IMR-90 (cell line): ENCODE data around the gene NUP210. TPM values are rescaled to one million over a fixed set of nuclear protein-coding genes. Genes with fewer than 3 reads are reported as not detected.

Source experiments
- ATAC-seq: fragments of 200-7000 bp; cut with Tn5 transposase; 2 replicates; pipeline ENCODE4 v1.9.1; 2020; ENCODE audit warnings: low read depth, mild to moderate bottlenecking, moderate library complexity
- BruUV-seq: library from RNA; stranded (reverse); fragments of 400-500 nt; replicated peaks from 2 replicates; lab custom pipeline; 2021; lab: Mats Ljungman, UMichigan
- CTCF ChIA-PET: fragments of 300-600 bp; formaldehyde crosslinking; extraction: SDS; loops from one replicate; lab custom pipeline; 2021; ENCODE audit warnings: antibody characterized with exemption; lab: Yijun Ruan, JAX
- POLR2A ChIA-PET: fragments of 300-600 bp; sonication (Branson Sonifier 250); formaldehyde crosslinking; loops from one replicate; lab custom pipeline; 2022; ENCODE audit warnings: antibody characterized with exemption; ENCODE audit not compliant: unreplicated experiment; lab: Charles Lee
- DNase-seq: peaks from one replicate; pipeline ENCODE4 v3.0.0; 2013
- H2AFZ ChIP-seq: replicated peaks from 2 replicates; pipeline ENCODE3; 2013; ENCODE audit warnings: low read length, mild to moderate bottlenecking; ENCODE audit not compliant: poor library complexity
- H2AK5ac ChIP-seq: 2 replicates; pipeline ENCODE4 v1.6.1; 2013; ENCODE audit warnings: low read depth, low read length, inconsistent platforms
- H2AK9ac ChIP-seq: replicated peaks from 2 replicates; pipeline ENCODE3; 2013; ENCODE audit warnings: mild to moderate bottlenecking, low read depth, low read length, moderate library complexity; ENCODE audit not compliant: poor library complexity
- H2BK120ac ChIP-seq: 2 replicates; pipeline ENCODE4 v1.6.1; 2013; ENCODE audit warnings: low read depth, low read length, inconsistent platforms
- H2BK15ac ChIP-seq: 3 replicates; pipeline ENCODE4 v1.6.1; 2013; ENCODE audit warnings: low read depth, low read length, inconsistent platforms
- H2BK20ac ChIP-seq: 2 replicates; pipeline ENCODE4 v1.6.1; 2013; ENCODE audit warnings: low read depth, mild to moderate bottlenecking, inconsistent platforms, low read length, moderate library complexity
- H2BK5ac ChIP-seq: 2 replicates; pipeline ENCODE4 v1.6.1; 2013; ENCODE audit warnings: mild to moderate bottlenecking, low read depth, low read length, inconsistent platforms; ENCODE audit not compliant: poor library complexity, severe bottlenecking
- H3K14ac ChIP-seq: replicated peaks from 2 replicates; pipeline ENCODE4 v1.6.1; 2013; ENCODE audit warnings: low read depth, low read length, inconsistent platforms
- H3K18ac ChIP-seq: 2 replicates; pipeline ENCODE4 v1.6.1; 2013; ENCODE audit warnings: low read depth, low read length, control low read depth
- H3K23ac ChIP-seq: 2 replicates; pipeline ENCODE4 v1.6.1; 2013; ENCODE audit warnings: low read depth, low read length, inconsistent platforms
- H3K27ac ChIP-seq: 2 replicates; pipeline ENCODE4 v1.5.1; 2013; ENCODE audit warnings: mild to moderate bottlenecking, control low read depth, low read length; ENCODE audit not compliant: insufficient read depth
- H3K27me3 ChIP-seq: 2 replicates; pipeline ENCODE4 v1.6.1; 2013; ENCODE audit warnings: low read length; ENCODE audit not compliant: control insufficient read depth, insufficient read depth
- H3K36me3 ChIP-seq: 2 replicates; pipeline ENCODE4 v1.6.1; 2013; ENCODE audit warnings: low read length, mixed read lengths; ENCODE audit not compliant: control insufficient read depth, insufficient read depth
- H3K4ac ChIP-seq: 2 replicates; pipeline ENCODE4 v1.6.1; 2013; ENCODE audit warnings: low read depth, low read length, inconsistent platforms
- H3K4me1 ChIP-seq: 2 replicates; pipeline ENCODE4 v1.6.1; 2013; ENCODE audit warnings: low read length, mixed read lengths; ENCODE audit not compliant: control insufficient read depth, insufficient read depth
- H3K4me2 ChIP-seq: 2 replicates; pipeline ENCODE4 v1.6.1; 2013; ENCODE audit warnings: low read depth, mild to moderate bottlenecking, control low read depth, low read length, moderate library complexity
- H3K4me3 ChIP-seq: 2 replicates; pipeline ENCODE4 v1.5.1; 2013; ENCODE audit warnings: low read depth, mild to moderate bottlenecking, control low read depth, low read length, moderate library complexity; ENCODE audit not compliant: insufficient read depth
- H3K56ac ChIP-seq: 2 replicates; pipeline ENCODE4 v1.6.1; 2013; ENCODE audit warnings: low read length, inconsistent platforms; ENCODE audit not compliant: insufficient read depth; ENCODE audit errors: extremely low read depth
- H3K79me1 ChIP-seq, 2 experiments: 2 replicates each; pipeline ENCODE4 v1.6.1; 2013; ENCODE audit warnings: low read length in 2 of 2, inconsistent platforms in 1 of 2, low read depth in 1 of 2
- H3K9ac ChIP-seq: 2 replicates; pipeline ENCODE4 v1.6.1; 2013; ENCODE audit warnings: low read depth, low read length, control low read depth
- H3K9me1 ChIP-seq: 2 replicates; pipeline ENCODE4 v1.6.1; 2013; ENCODE audit warnings: low read length, inconsistent platforms; ENCODE audit not compliant: insufficient read depth
- H3K9me3 ChIP-seq: 2 replicates; pipeline ENCODE4 v1.6.1; 2013; ENCODE audit warnings: low read length; ENCODE audit not compliant: control insufficient read depth, insufficient read depth
- H4K20me1 ChIP-seq: 2 replicates; pipeline ENCODE4 v1.6.1; 2013; ENCODE audit warnings: low read length, inconsistent platforms; ENCODE audit not compliant: insufficient read depth
- H4K5ac ChIP-seq: 2 replicates; pipeline ENCODE4 v1.6.1; 2013; ENCODE audit warnings: mild to moderate bottlenecking, low read depth, low read length, control low read depth
- H4K8ac ChIP-seq, 2 experiments: 2 replicates each; pipeline ENCODE4 v1.6.1; 2013; ENCODE audit warnings: low read depth in 2 of 2, low read length in 2 of 2, control low read depth in 1 of 2, inconsistent platforms in 1 of 2
- H4K91ac ChIP-seq: 2 replicates; pipeline ENCODE4 v1.6.1; 2013; ENCODE audit warnings: low read depth, low read length, inconsistent platforms; ENCODE audit not compliant: insufficient read depth
- BHLHE40 ChIP-seq: fragments of 150-350 bp; IDR thresholded peaks from 2 replicates; pipeline ENCODE4 v1.6.1; 2016; ENCODE audit warnings: mild to moderate bottlenecking, low read depth, low read length
- CEBPB ChIP-seq: IDR thresholded peaks from 2 replicates; pipeline ENCODE4 v1.6.1; 2012; ENCODE audit warnings: low read depth, low read length, improper control_type of control experiment
- CHD1 ChIP-seq: IDR thresholded peaks from 2 replicates; pipeline ENCODE4 v1.6.1; 2012; ENCODE audit warnings: low read depth, low read length, improper control_type of control experiment
- CTCF ChIP-seq: conservative IDR thresholded peaks from 2 replicates; pipeline ENCODE4 v1.5.1; 2012; ENCODE audit warnings: mild to moderate bottlenecking, low read depth, low read length, improper control_type of control experiment
- ELK1 ChIP-seq: fragments of 150-350 bp; IDR thresholded peaks from 2 replicates; pipeline ENCODE4 v1.6.1; 2016; ENCODE audit warnings: low read depth, mild to moderate bottlenecking, low read length, moderate library complexity, borderline replicate concordance
- FOS ChIP-seq: fragments of 150-350 bp; IDR thresholded peaks from 2 replicates; pipeline ENCODE4 v1.6.1; 2016; ENCODE audit warnings: low read depth, low read length
- MAFK ChIP-seq: IDR thresholded peaks from 2 replicates; pipeline ENCODE4 v1.6.1; 2012; ENCODE audit warnings: low read depth, low read length, improper control_type of control experiment
- MAZ ChIP-seq: IDR thresholded peaks from 2 replicates; pipeline ENCODE4 v1.6.1; 2012; ENCODE audit warnings: low read depth, mild to moderate bottlenecking, low read length, improper control_type of control experiment, moderate library complexity, borderline replicate concordance
- MXI1 ChIP-seq: IDR thresholded peaks from 2 replicates; pipeline ENCODE4 v1.6.1; 2012; ENCODE audit warnings: low read depth, mild to moderate bottlenecking, low read length, moderate library complexity, borderline replicate concordance
- NFE2L2 ChIP-seq: fragments of 150-350 bp; IDR thresholded peaks from 2 replicates; pipeline ENCODE4 v1.6.1; 2016; ENCODE audit warnings: low read depth, mild to moderate bottlenecking, low read length
- POLR2A ChIP-seq: IDR thresholded peaks from 2 replicates; pipeline ENCODE4 v1.6.1; 2012; ENCODE audit warnings: mild to moderate bottlenecking, low read depth, low read length
- RAD21 ChIP-seq: IDR thresholded peaks from 2 replicates; pipeline ENCODE4 v1.6.1; 2012; ENCODE audit warnings: low read length, improper control_type of control experiment
- RCOR1 ChIP-seq: IDR thresholded peaks from 2 replicates; pipeline ENCODE4 v1.6.1; 2012; ENCODE audit warnings: mild to moderate bottlenecking, low read length, improper control_type of control experiment; ENCODE audit not compliant: insufficient replicate concordance
- RFX5 ChIP-seq: IDR thresholded peaks from 2 replicates; pipeline ENCODE4 v1.8.0; 2012; ENCODE audit warnings: low read depth, mild to moderate bottlenecking, low read length, moderate library complexity
- SMC3 ChIP-seq: fragments of 150-350 bp; IDR thresholded peaks from 2 replicates; pipeline ENCODE4 v1.6.1; 2016; ENCODE audit warnings: low read depth, mild to moderate bottlenecking, antibody characterized with exemption, low read length, moderate library complexity
- USF2 ChIP-seq: fragments of 150-350 bp; IDR thresholded peaks from 2 replicates; pipeline ENCODE4 v1.6.1; 2017; ENCODE audit warnings: mild to moderate bottlenecking, antibody characterized with exemption, low read length, low read depth
- WGBS, 2 experiments: methylation state at CpG; one replicate each; pipeline versions ENCODE4 v1.1.5 to v1.1.7; 2013; ENCODE audit warnings: missing lambda C conversion rate in 2 of 2; ENCODE audit not compliant: insufficient read length in 1 of 2; ENCODE audit errors: extremely low coverage in 2 of 2; 5-methylcytosine and 5-hydroxymethylcytosine counted together
- dilution Hi-C: fragments of 300-500 bp; cut with HindIII; formaldehyde crosslinking; loops from one replicate; pipeline ENCODE4 v1.14.3; 2018; ENCODE audit warnings: low sequenced_read_pairs; ENCODE audit not compliant: unreplicated experiment
- in situ Hi-C: fragments of 300-500 bp; cut with MboI; formaldehyde crosslinking; loops from 3 replicates; pipeline ENCODE4 v1.14.3; 2019; ENCODE audit warnings: low sequenced_read_pairs, inconsistent platforms, mixed read lengths
- intact Hi-C: fragments of 100-400 bp; cut with micrococcal nuclease; formaldehyde crosslinking; loops from 2 replicates; pipeline ENCODE4 v1.10.0; 2022
- polyA plus RNA-seq, 3 experiments: library from polyadenylated mRNA; depleted of rRNA; stranded (reverse); fragments of >200 nt; gene quantifications; 2 replicates each; pipeline ENCODE4 v1.2.3, GENCODE V29; 2012; ENCODE audit warnings: low replicate concordance in 1 of 3
- total RNA-seq: library from RNA; depleted of rRNA; stranded (reverse); fragments of >200 nt; gene quantifications from 2 replicates; pipeline ENCODE4 v1.2.3, GENCODE V29; 2012

NUP210 gene
- total and polyA plus RNA-seq, 2 of the 4 experiments (the other 2 are of a cell fraction) = under 0.01 to 0.03 TPM

GRCh38 chr3:13345772-13346171, 74.3 kb downstream of the NUP210 start:
- CTCF ChIA-PET = no interaction called here

More at GRCh38 chr3:13345772-13346171, 74.3 kb downstream of the NUP210 start:
- no CpG with 5 or more reads among the region's 6 CpGs for whole genome bisulfite sequencing, 2 experiments
- Histone ChIP-seq H3K9me3 (no peaks in the 10 kb centered on the region), H4K91ac (no peak overlapping the region), H3K14ac (no peak overlapping the region), H4K20me1 (no peaks in the 10 kb centered on the region), H2AK5ac (no peak overlapping the region), H3K27ac (no peak overlapping the region), H3K4me3 (no peak overlapping the region), H3K18ac (no peak overlapping the region), H3K36me3 (no peaks in the 10 kb centered on the region), H2BK5ac (no peak overlapping the region), H3K4me1 (peaks cover 2% of the 10 kb centered on the region; the same call in 1 of the 2 replicates), H3K27me3 (peaks cover 17% of the 10 kb centered on the region; the same call in 1 of the 2 replicates), H4K5ac (no peak overlapping the region), H4K8ac (no peak overlapping the region), H3K9ac (no peak overlapping the region), H2BK120ac (no peak overlapping the region), H2AFZ (no peak overlapping the region), H2BK20ac (no peak overlapping the region), H2BK15ac (no peak overlapping the region), H3K4ac (no peak overlapping the region), H3K4me2 (no peak overlapping the region), H3K9me1 (no peaks in the 10 kb centered on the region), H3K79me1 (no peaks in the 10 kb centered on the region), H3K23ac (no peak overlapping the region), H3K56ac (no peak overlapping the region), H2AK9ac (no peak overlapping the region)
- BruUV-seq = no TSS peak
- POLR2A ChIA-PET = no interaction called here
- in situ Hi-C loops (no loop called here), intact Hi-C loops (no loop called here), dilution Hi-C loops (no loop called here)
- ATAC-seq = no peak
- no peak for DNase-seq
- TF ChIP-seq BHLHE40 (no peak), SMC3 (no peak), USF2 (no peak), MAZ (no peak), MAFK (no peak), RCOR1 (no peak), RAD21 (no peak), MXI1 (no peak), NFE2L2 (no peak), CTCF (no peak), POLR2A (no peak), RFX5 (no peak), ELK1 (no peak), CHD1 (no peak), CEBPB (no peak), FOS (no peak)
